ENCODE measurements around the gene PDLIM4.

- TF ChIP-seq CTCF (conservative IDR thresholded peaks at IDR 0.05 in 1 of 2, IDR thresholded peaks at IDR 0.05 in 1 of 2; ENCODE audit: extremely low read depth in 1 of 2, insufficient read depth in 1 of 2, low read depth in 1 of 2, low read length in 2 of 2): no peak
- no peak for TF ChIP-seq EZH2 (IDR thresholded peaks at IDR 0.05; ENCODE audit: borderline replicate concordance, low read length)
Observed at GRCh38 chr5:132226516-132227234, 30.8 kb upstream of the PDLIM4 start.
